ENCODE results near the gene DGCR8.
A peak's percentile ranks its signal among the peaks of the same experiment; 100 is the strongest.

DGCR8 gene

GRCh38 chr22:20126284-20127029 is 46.4 kb downstream of the DGCR8 start:
- no CpG with 5 or more reads among the region's 19 CpGs for WGBS, 2 donors (ENCODE audit: extremely low coverage in 2 of 2, insufficient read length in 2 of 2, insufficient replicate concordance in 1 of 2)

GRCh38 chr22:20127318-20127868 is 47.4 kb downstream of the DGCR8 start:
- no peak overlapping the region for H2BK12ac ChIP-seq (ENCODE audit: low read length)
- H3K9ac ChIP-seq (ENCODE audit: low read depth, low read length, poor library complexity) = peak overlapping the region; percentile 30
- H3K4me2 ChIP-seq (ENCODE audit: insufficient read depth, low read length, poor library complexity, severe bottlenecking) = no peak overlapping the region
- peaks cover 0 to 2% of the 10 kb centered on the region in 2 donors for H3K9me3 ChIP-seq (replicated peaks in 1 of 2; ENCODE audit: control insufficient read depth in 2 of 2, insufficient read depth in 1 of 2, low read depth in 1 of 2, low read length in 2 of 2)
- peaks cover 18% of the 10 kb centered on the region for H3K79me1 ChIP-seq (ENCODE audit: low read depth, low read length)
- peaks cover 43 to 58% of the 10 kb centered on the region in 2 donors for H3K36me3 ChIP-seq (replicated peaks in 1 of 2; ENCODE audit: control insufficient read depth in 2 of 2, insufficient read depth in 2 of 2, low read length in 2 of 2)
- no peak overlapping the region for H2AK5ac ChIP-seq (ENCODE audit: low read depth, low read length)
- H3K27me3 ChIP-seq (ENCODE audit: control insufficient read depth in 3 of 3, insufficient read depth in 3 of 3, low read depth in 1 of 3, low read length in 3 of 3) = peaks cover 0 to 1% (median 0%) of the 10 kb centered on the region in 3 experiments
- H3K23ac ChIP-seq (ENCODE audit: low read depth, low read length, poor library complexity) = peak overlapping the region; percentile 91
- H2BK15ac ChIP-seq (ENCODE audit: low read length) = no peak overlapping the region
- H3K4me3 ChIP-seq (ENCODE audit: low read length in 2 of 2) = no peak overlapping the region
- H2AFZ ChIP-seq (ENCODE audit: low read length) = no peak overlapping the region
- H3K14ac ChIP-seq (ENCODE audit: low read length) = peak overlapping the region; percentile 56
- peak overlapping the region; percentile 75 for H2BK5ac ChIP-seq (ENCODE audit: low read length)
- no peak overlapping the region for H4K91ac ChIP-seq (ENCODE audit: low read depth, low read length, poor library complexity)
- no CpG with 5 or more reads among the region's 15 CpGs for WGBS, 2 donors (ENCODE audit: extremely low coverage in 2 of 2, insufficient read length in 2 of 2, insufficient replicate concordance in 1 of 2)
- no peak overlapping the region for H3K18ac ChIP-seq (ENCODE audit: low read length)
- peaks cover 4 to 8% of the 10 kb centered on the region in 2 donors for H3K4me1 ChIP-seq (ENCODE audit: control insufficient read depth in 2 of 2, insufficient read depth in 1 of 2, low read depth in 1 of 2, low read length in 2 of 2)
- H2BK120ac ChIP-seq (ENCODE audit: low read depth, low read length) = no peak overlapping the region
- no peak for DNase-seq (ENCODE audit: low spot score)
- no peak overlapping the region for H4K8ac ChIP-seq (ENCODE audit: low read depth, low read length)
- no peak overlapping the region for H3K4ac ChIP-seq (ENCODE audit: low read length)
- H3K27ac ChIP-seq (replicated peaks; ENCODE audit: low read length) = peak overlapping the region; percentile 27

More at GRCh38 chr22:20126284-20127029, 46.4 kb downstream of the DGCR8 start:
- Histone ChIP-seq H2AK5ac (ENCODE audit: low read depth, low read length) (no peak overlapping the region), H4K8ac (ENCODE audit: low read depth, low read length) (no peak overlapping the region), H3K27ac (replicated peaks; ENCODE audit: low read length) (no peak overlapping the region), H3K4me1 (ENCODE audit: control insufficient read depth in 2 of 2, insufficient read depth in 1 of 2, low read depth in 1 of 2, low read length in 2 of 2) (peaks cover 5 to 6% of the 10 kb centered on the region in 2 donors), H3K27me3 (ENCODE audit: control insufficient read depth in 3 of 3, insufficient read depth in 3 of 3, low read depth in 1 of 3, low read length in 3 of 3) (peaks cover 0 to 1% (median 0%) of the 10 kb centered on the region in 3 experiments), H3K14ac (ENCODE audit: low read length) (no peak overlapping the region), H3K79me1 (ENCODE audit: low read depth, low read length) (peaks cover 16% of the 10 kb centered on the region), H3K18ac (ENCODE audit: low read length) (no peak overlapping the region), H2BK15ac (ENCODE audit: low read length) (no peak overlapping the region), H3K9ac (ENCODE audit: low read depth, low read length, poor library complexity) (no peak overlapping the region), H2BK5ac (ENCODE audit: low read length) (no peak overlapping the region), H3K4ac (ENCODE audit: low read length) (no peak overlapping the region), H2BK12ac (ENCODE audit: low read length) (no peak overlapping the region), H3K23ac (ENCODE audit: low read depth, low read length, poor library complexity) (no peak overlapping the region), H3K4me2 (ENCODE audit: insufficient read depth, low read length, poor library complexity, severe bottlenecking) (no peak overlapping the region), H3K36me3 (replicated peaks in 1 of 2; ENCODE audit: control insufficient read depth in 2 of 2, insufficient read depth in 2 of 2, low read length in 2 of 2) (peaks cover 51 to 67% of the 10 kb centered on the region in 2 donors), H3K9me3 (replicated peaks in 1 of 2; ENCODE audit: control insufficient read depth in 2 of 2, insufficient read depth in 1 of 2, low read depth in 1 of 2, low read length in 2 of 2) (peaks cover 0 to 2% of the 10 kb centered on the region in 2 donors), H2AFZ (ENCODE audit: low read length) (no peak overlapping the region), H4K91ac (ENCODE audit: low read depth, low read length, poor library complexity) (no peak overlapping the region), H2BK120ac (ENCODE audit: low read depth, low read length) (no peak overlapping the region), H3K4me3 (ENCODE audit: low read length in 2 of 2) (no peak overlapping the region)
- no peak for DNase-seq (ENCODE audit: low spot score)

GRCh38 chr22:20127869-20128618 is 48.0 kb downstream of the DGCR8 start:
- no CpG with 5 or more reads among the region's 17 CpGs for WGBS, 2 donors (ENCODE audit: extremely low coverage in 2 of 2, insufficient read length in 2 of 2, insufficient replicate concordance in 1 of 2)
- Histone ChIP-seq H3K36me3 (replicated peaks in 1 of 2; ENCODE audit: control insufficient read depth in 2 of 2, insufficient read depth in 2 of 2, low read length in 2 of 2) (peaks cover 42 to 52% of the 10 kb centered on the region in 2 donors), H3K9me3 (replicated peaks in 1 of 2; ENCODE audit: control insufficient read depth in 2 of 2, insufficient read depth in 1 of 2, low read depth in 1 of 2, low read length in 2 of 2) (peaks cover 0 to 2% of the 10 kb centered on the region in 2 donors), H3K4me3 (ENCODE audit: low read length in 2 of 2) (no peak overlapping the region), H3K27me3 (ENCODE audit: control insufficient read depth in 3 of 3, insufficient read depth in 3 of 3, low read depth in 1 of 3, low read length in 3 of 3) (peaks cover 0 to 1% (median 0%) of the 10 kb centered on the region in 3 experiments), H2BK12ac (ENCODE audit: low read length) (no peak overlapping the region), H3K14ac (ENCODE audit: low read length) (no peak overlapping the region), H3K4ac (ENCODE audit: low read length) (no peak overlapping the region), H3K79me1 (ENCODE audit: low read depth, low read length) (peaks cover 15% of the 10 kb centered on the region), H4K91ac (ENCODE audit: low read depth, low read length, poor library complexity) (no peak overlapping the region), H3K18ac (ENCODE audit: low read length) (no peak overlapping the region), H3K4me2 (ENCODE audit: insufficient read depth, low read length, poor library complexity, severe bottlenecking) (no peak overlapping the region), H3K9ac (ENCODE audit: low read depth, low read length, poor library complexity) (no peak overlapping the region), H2AK5ac (ENCODE audit: low read depth, low read length) (no peak overlapping the region), H4K8ac (ENCODE audit: low read depth, low read length) (no peak overlapping the region), H2AFZ (ENCODE audit: low read length) (no peak overlapping the region), H2BK15ac (ENCODE audit: low read length) (no peak overlapping the region), H2BK120ac (ENCODE audit: low read depth, low read length) (no peak overlapping the region), H3K27ac (replicated peaks; ENCODE audit: low read length) (no peak overlapping the region), H3K4me1 (ENCODE audit: control insufficient read depth in 2 of 2, insufficient read depth in 1 of 2, low read depth in 1 of 2, low read length in 2 of 2) (peaks cover 8 to 14% of the 10 kb centered on the region in 2 donors), H3K23ac (ENCODE audit: low read depth, low read length, poor library complexity) (peak overlapping the region; percentile 29), H2BK5ac (ENCODE audit: low read length) (peak overlapping the region; percentile 75)
- no peak for DNase-seq (ENCODE audit: low spot score)

GRCh38 chr22:20128619-20128901 is 48.5 kb downstream of the DGCR8 start:
- Histone ChIP-seq H2BK120ac (ENCODE audit: low read depth, low read length) (no peak overlapping the region), H4K91ac (ENCODE audit: low read depth, low read length, poor library complexity) (no peak overlapping the region), H4K8ac (ENCODE audit: low read depth, low read length) (no peak overlapping the region), H2BK12ac (ENCODE audit: low read length) (no peak overlapping the region), H3K14ac (ENCODE audit: low read length) (no peak overlapping the region), H3K18ac (ENCODE audit: low read length) (no peak overlapping the region), H3K79me1 (ENCODE audit: low read depth, low read length) (peaks cover 12% of the 10 kb centered on the region), H3K4me2 (ENCODE audit: insufficient read depth, low read length, poor library complexity, severe bottlenecking) (no peak overlapping the region), H3K36me3 (replicated peaks in 1 of 2; ENCODE audit: control insufficient read depth in 2 of 2, insufficient read depth in 2 of 2, low read length in 2 of 2) (peaks cover 39 to 49% of the 10 kb centered on the region in 2 donors), H2BK5ac (ENCODE audit: low read length) (no peak overlapping the region), H3K27me3 (ENCODE audit: control insufficient read depth in 3 of 3, insufficient read depth in 3 of 3, low read depth in 1 of 3, low read length in 3 of 3) (peaks cover 0 to 1% (median 0%) of the 10 kb centered on the region in 3 experiments), H3K9ac (ENCODE audit: low read depth, low read length, poor library complexity) (no peak overlapping the region), H3K4me1 (ENCODE audit: control insufficient read depth in 2 of 2, insufficient read depth in 1 of 2, low read depth in 1 of 2, low read length in 2 of 2) (peaks cover 8 to 14% of the 10 kb centered on the region in 2 donors), H2AK5ac (ENCODE audit: low read depth, low read length) (no peak overlapping the region), H2BK15ac (ENCODE audit: low read length) (no peak overlapping the region), H3K23ac (ENCODE audit: low read depth, low read length, poor library complexity) (peak overlapping the region; percentile 44), H2AFZ (ENCODE audit: low read length) (no peak overlapping the region), H3K4me3 (ENCODE audit: low read length in 2 of 2) (no peak overlapping the region), H3K27ac (replicated peaks; ENCODE audit: low read length) (no peak overlapping the region), H3K4ac (ENCODE audit: low read length) (no peak overlapping the region), H3K9me3 (replicated peaks in 1 of 2; ENCODE audit: control insufficient read depth in 2 of 2, insufficient read depth in 1 of 2, low read depth in 1 of 2, low read length in 2 of 2) (peaks cover 0 to 2% of the 10 kb centered on the region in 2 donors)
- WGBS, 2 donors (ENCODE audit: extremely low coverage in 2 of 2, insufficient read length in 2 of 2, insufficient replicate concordance in 1 of 2) = no CpG with 5 or more reads among the region's 2 CpGs
- no peak for DNase-seq (ENCODE audit: low spot score)

Measured in neuronal stem cell (in vitro differentiated cells).